HG02970 (cell line): ENCODE data around the gene SELENOO.

ENCODE experiments used
- ATAC-seq: cut with Tn5 transposase; IDR thresholded peaks from one replicate; pipeline ENCODE4 v1.9.1; 2021; ENCODE audit warnings: mild to moderate bottlenecking, moderate library complexity, moderate number of reproducible peaks; ENCODE audit not compliant: unreplicated experiment, low FRiP score

The SELENOO gene

DNA sequence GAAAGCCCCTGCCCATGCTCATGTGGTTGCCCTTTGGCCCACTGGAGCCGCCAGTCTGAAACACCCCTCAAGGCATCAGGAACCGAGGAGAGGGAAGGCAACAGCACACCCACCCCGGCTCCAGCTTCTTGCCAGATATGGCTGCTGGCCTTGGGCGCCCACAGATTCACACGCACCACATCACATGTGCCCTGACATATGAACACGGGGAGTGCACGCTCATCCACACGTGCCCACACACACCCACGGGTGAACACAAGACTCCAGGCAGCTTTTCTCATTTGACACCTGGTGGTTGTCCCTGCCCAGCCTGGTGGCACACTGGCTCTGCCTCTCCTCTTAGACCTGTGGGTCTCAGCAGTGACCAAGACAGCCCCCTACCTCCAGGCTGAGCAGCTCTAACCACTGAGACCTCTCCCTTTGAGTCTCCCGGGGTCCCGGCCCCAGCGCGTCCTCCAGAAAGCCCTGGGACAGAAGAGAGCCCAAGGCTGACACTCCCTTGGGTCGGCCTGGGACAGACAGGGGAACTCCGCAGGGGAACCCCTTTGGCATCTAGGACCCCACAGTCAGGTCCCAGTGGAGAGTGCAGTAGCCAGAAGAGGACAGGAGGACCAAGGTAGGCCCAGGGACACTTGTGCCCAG, 63.4 kb downstream of the SELENOO start:
- no peak for ATAC-seq

DNA sequence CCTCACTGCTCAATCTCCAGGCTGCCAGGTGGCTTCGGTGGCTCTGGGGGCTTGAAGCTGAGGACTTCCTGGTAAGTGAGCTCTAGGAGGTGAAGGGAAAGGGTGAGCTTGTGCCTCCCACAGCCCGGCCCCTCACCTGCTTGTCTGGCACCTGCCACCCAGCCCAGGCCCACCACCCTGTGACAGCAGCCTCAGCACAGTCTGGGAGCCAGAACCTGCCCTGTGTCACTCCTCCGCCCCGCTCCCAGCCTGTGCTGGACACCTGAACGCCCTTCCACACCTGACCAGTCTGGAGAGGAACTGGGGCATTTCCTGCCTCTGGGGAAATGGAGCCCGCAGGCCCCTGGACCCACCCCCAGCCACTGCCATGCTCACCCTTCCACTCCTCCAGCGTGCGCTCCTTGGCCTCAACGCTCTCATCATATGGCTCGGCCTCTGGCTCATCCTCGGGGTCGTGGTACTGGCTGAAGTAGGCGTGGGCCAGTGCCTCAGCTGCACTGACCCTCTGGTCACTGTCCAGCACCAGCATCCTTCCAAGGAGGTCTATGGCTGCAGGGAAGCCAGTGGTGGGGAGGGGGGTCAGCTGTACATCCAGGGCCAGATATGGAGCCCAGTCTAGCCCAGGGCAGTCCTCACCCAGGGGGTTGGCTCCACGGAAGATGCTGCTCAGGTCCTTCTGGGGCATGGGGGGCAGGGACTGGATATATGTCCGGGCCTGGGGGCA, 64.3 kb downstream of the SELENOO start:
- ATAC-seq = no peak

DNA sequence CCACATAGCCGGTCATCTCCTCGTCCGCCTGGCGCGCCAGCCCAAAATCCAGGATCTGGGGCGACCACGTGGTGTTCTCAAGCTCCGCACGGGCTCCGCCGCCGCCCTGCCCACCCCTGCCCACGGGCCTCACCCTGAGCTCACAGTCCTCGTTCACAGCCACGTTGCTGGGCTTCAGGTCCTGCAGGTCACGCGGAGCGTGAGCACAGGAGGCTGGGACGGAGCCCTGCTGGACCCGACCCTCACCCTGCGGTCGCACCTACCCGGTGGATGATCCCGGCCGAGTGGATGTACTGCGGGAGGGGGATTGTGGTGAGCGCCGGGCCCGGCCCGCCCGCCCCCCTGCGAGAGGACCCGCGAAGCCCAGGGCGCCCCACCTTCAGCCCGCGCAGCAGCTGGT, 66.2 kb downstream of the SELENOO start:
- ATAC-seq = no peak
